ENCODE measurements around the gene GP5. TPM values are rescaled to one million over a fixed set of nuclear protein-coding genes. Genes with fewer than 3 reads are reported as not detected.

The GP5 gene
- total RNA-seq, 4 donors from 2014 or later = 0.17 to 0.34 TPM; not detected in 2

- Histone ChIP-seq H3K27me3 (peaks cover 0 to 55% (median 0%) of the 10 kb centered on the region in 4 donors), H3K9me3 (no peaks in the 10 kb centered on the region), H3K4me1 (peaks cover 0 to 13% (median 6%) of the 10 kb centered on the region in 4 donors), H3K4me3 (no peak overlapping the region), H3K36me3 (no peaks in the 10 kb centered on the region), H3K27ac (replicated peaks in 1 of 4) (no peak overlapping the region)
- intact Hi-C loops (cut with DNase I) = no loop called here
- no peak for DNase-seq (ENCODE audit: extremely low spot score)
- TF ChIP-seq POLR2A (IDR thresholded peaks at IDR 0.05; ENCODE audit: low read depth) = no peak
- no peak for TF ChIP-seq POLR2AphosphoS5 (IDR thresholded peaks at IDR 0.05)
- TF ChIP-seq EP300 (IDR thresholded peaks at IDR 0.05) = no peak
- no peak for TF ChIP-seq CTCF (IDR thresholded peaks at IDR 0.05)
- WGBS = 79% methylated on average over 8 of the region's 8 CpGs
Measured at GRCh38 chr3:194373899-194374298, 25.2 kb downstream of the GP5 start.

DNA sequence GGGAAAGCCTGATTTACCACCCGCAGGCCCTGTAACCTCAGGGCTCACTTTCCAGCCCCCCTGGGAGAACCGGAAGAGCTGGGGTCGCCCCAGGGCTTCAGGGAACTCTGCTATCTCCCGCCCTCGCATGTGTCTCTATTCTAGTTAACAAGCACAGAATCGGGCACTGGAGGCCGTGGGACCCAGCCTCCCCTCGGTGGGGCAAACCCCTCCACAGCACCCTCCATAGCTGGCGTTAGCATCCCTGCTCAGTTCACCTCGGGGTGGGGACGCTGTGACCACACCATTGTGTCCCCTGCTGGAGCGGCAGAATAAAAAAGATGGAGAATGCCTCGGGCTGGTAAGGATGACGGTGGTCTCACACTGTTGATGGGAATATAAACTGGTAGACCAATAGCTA is 26.0 kb downstream of the GP5 start:
- DNase-seq (ENCODE audit: extremely low spot score) = no peak
- WGBS = 91% methylated on average over 14 of the region's 14 CpGs
- no peak for TF ChIP-seq EP300 (IDR thresholded peaks at IDR 0.05)
- no peak for TF ChIP-seq POLR2AphosphoS5 (IDR thresholded peaks at IDR 0.05)
- TF ChIP-seq POLR2A (IDR thresholded peaks at IDR 0.05; ENCODE audit: low read depth) = no peak
- no peak for TF ChIP-seq CTCF (IDR thresholded peaks at IDR 0.05)
- Histone ChIP-seq H3K36me3 (no peaks in the 10 kb centered on the region), H3K27me3 (peaks cover 0 to 55% (median 0%) of the 10 kb centered on the region in 4 donors), H3K27ac (replicated peaks in 1 of 4) (no peak overlapping the region), H3K4me3 (no peak overlapping the region), H3K9me3 (no peaks in the 10 kb centered on the region), H3K4me1 (peaks cover 0 to 13% (median 6%) of the 10 kb centered on the region in 4 donors)
- intact Hi-C loops (cut with DNase I) = no loop called here

- DNase-seq (ENCODE audit: extremely low spot score) = no peak
- no peak overlapping the region for H3K27ac ChIP-seq (replicated peaks in 1 of 4)
- no peak for TF ChIP-seq EP300 (IDR thresholded peaks at IDR 0.05)
- TF ChIP-seq CTCF (IDR thresholded peaks at IDR 0.05) = no peak
- no peak for TF ChIP-seq POLR2A (IDR thresholded peaks at IDR 0.05; ENCODE audit: low read depth)
- TF ChIP-seq POLR2AphosphoS5 (IDR thresholded peaks at IDR 0.05) = no peak
- no peak overlapping the region for H3K4me3 ChIP-seq
- H3K9me3 ChIP-seq = no peaks in the 10 kb centered on the region
- H3K36me3 ChIP-seq = no peaks in the 10 kb centered on the region
- H3K27me3 ChIP-seq = peaks cover 0 to 56% (median 0%) of the 10 kb centered on the region in 4 donors
- intact Hi-C loops (cut with DNase I) = no loop called here
- WGBS = 83% methylated on average over 10 of the region's 10 CpGs
- peaks cover 0 to 13% (median 6%) of the 10 kb centered on the region in 4 donors for H3K4me1 ChIP-seq
Measured at GRCh38 chr3:194370753-194371152, 28.3 kb downstream of the GP5 start.

- Histone ChIP-seq H3K27me3 (peaks cover 0 to 46% (median 0%) of the 10 kb centered on the region in 4 donors), H3K36me3 (no peaks in the 10 kb centered on the region), H3K4me3 (no peak within 1 kb of the TSS), H3K27ac (replicated peaks in 1 of 4) (no peak within 1 kb of the TSS), H3K4me1 (peaks cover 0 to 21% (median 11%) of the 10 kb centered on the region in 4 donors), H3K9me3 (no peaks in the 10 kb centered on the region)
- DNase-seq (ENCODE audit: extremely low spot score) = no peak
- intact Hi-C loops (cut with DNase I) = no loop called here
- 21% methylated on average over 17 of the region's 21 CpGs for WGBS
- TF ChIP-seq POLR2AphosphoS5 (IDR thresholded peaks at IDR 0.05) = no peak
- no peak for TF ChIP-seq POLR2A (IDR thresholded peaks at IDR 0.05; ENCODE audit: low read depth)
- no peak for TF ChIP-seq EP300 (IDR thresholded peaks at IDR 0.05)
- TF ChIP-seq CTCF (IDR thresholded peaks at IDR 0.05) = no peak
Measured at GRCh38 chr3:194369522-194370279, 29.4 kb downstream of the GP5 start, which contains the start of gene LRRC15. TSS of gene LRRC15 (minus strand) at chr3:194369743. CDS start at chr3:194361043, 8,700 bp downstream.
